DOHH2 (cell line): ENCODE data around the gene OSM.

Experiments
- EZH2phosphoT487 ChIP-seq: fragments of 200-600 bp; sonication (generic); IDR thresholded peaks from 2 replicates; pipeline ENCODE4 v1.6.1; 2017; ENCODE audit warnings: borderline replicate concordance, mild to moderate bottlenecking, antibody characterized with exemption, low read length, moderate library complexity, mixed read lengths
- TF ChIP-seq, protein P1 (sequence below): fragments of 200-600 bp; sonication (generic); IDR thresholded peaks from one replicate; pipeline ENCODE4 v1.5.1; 2014; ENCODE audit warnings: antibody characterized with exemption, mild to moderate bottlenecking, low read depth, low read length; ENCODE audit not compliant: poor library complexity, severe bottlenecking

DNA sequence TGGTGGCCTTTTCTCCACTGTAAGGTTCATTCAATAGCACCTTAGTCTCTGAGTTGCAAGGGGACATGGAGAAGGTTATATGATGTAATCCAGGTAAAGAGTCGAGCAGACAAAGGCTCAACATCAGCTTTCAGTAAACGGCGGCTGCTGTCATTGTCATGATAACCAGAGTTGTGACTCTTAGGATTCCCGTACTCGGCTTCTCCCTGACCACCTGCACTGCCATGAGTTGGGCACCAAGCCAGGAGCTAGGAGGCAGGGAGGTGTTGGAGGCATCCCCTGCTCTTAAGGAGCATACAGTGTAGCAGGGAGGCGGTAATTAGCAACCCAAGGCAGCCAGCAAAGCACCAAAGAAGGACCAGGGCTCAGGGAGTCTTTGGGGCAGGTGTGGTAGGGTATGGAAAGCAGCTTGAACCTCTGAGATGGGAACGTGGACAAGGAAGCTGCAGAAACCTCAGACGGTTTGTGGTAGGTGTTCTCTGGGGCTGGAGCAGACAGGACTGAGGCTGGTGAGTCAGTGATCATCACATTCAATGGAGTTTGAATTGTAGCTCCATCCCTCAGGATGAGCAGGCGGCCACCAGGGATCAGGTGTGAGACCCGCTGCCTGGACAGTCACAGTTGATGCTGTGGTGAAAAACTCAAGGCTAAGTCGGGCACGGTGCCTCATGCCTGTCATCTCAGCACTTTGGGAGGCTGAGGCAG, 51.8 kb downstream of the OSM start:
- TF ChIP-seq, protein P1, sequence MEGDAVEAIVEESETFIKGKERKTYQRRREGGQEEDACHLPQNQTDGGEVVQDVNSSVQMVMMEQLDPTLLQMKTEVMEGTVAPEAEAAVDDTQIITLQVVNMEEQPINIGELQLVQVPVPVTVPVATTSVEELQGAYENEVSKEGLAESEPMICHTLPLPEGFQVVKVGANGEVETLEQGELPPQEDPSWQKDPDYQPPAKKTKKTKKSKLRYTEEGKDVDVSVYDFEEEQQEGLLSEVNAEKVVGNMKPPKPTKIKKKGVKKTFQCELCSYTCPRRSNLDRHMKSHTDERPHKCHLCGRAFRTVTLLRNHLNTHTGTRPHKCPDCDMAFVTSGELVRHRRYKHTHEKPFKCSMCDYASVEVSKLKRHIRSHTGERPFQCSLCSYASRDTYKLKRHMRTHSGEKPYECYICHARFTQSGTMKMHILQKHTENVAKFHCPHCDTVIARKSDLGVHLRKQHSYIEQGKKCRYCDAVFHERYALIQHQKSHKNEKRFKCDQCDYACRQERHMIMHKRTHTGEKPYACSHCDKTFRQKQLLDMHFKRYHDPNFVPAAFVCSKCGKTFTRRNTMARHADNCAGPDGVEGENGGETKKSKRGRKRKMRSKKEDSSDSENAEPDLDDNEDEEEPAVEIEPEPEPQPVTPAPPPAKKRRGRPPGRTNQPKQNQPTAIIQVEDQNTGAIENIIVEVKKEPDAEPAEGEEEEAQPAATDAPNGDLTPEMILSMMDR = no peak
- no peak for TF ChIP-seq EZH2phosphoT487
